GM10248 (cell line): ENCODE measurements around the gene ANTXRL.
"Not testable (repeated sequence)": the region's sequence is repeated elsewhere in the genome, so short reads cannot be mapped to it uniquely, and the experiment has no call there.

Experiments
- CTCF ChIA-PET: fragments of 300-600 bp; sonication (Branson Sonifier 250); formaldehyde crosslinking; extraction: SDS; loops from one replicate; lab custom pipeline; 2021; ENCODE audit warnings: antibody characterized with exemption; lab: Yijun Ruan, JAX
- POLR2A ChIA-PET: fragments of 350-650 bp; sonication (Branson Sonifier 250); formaldehyde crosslinking; extraction: SDS; loops from one replicate; lab custom pipeline; 2020; ENCODE audit warnings: antibody characterized with exemption; lab: Yijun Ruan, JAX
- DNase-seq: peaks from one replicate; pipeline ENCODE4 v3.0.0; 2012; ENCODE audit errors: extremely low spot score
- CTCF ChIP-seq: IDR thresholded peaks from 2 replicates; pipeline ENCODE4 v1.5.1; 2012; ENCODE audit warnings: mild to moderate bottlenecking, low read depth; ENCODE audit errors: extremely low read depth, missing control alignments, control extremely low read depth

The ANTXRL gene

GRCh38 chr10:46314071-46314470 is 27.3 kb downstream of the ANTXRL start:
- POLR2A ChIA-PET = no interaction called here
- DNase-seq = no peak
- CTCF ChIA-PET = no interaction called here
- no peak for TF ChIP-seq CTCF

GRCh38 chr10:46315071-46315860 is 28.5 kb downstream of the ANTXRL start:
- CTCF ChIA-PET, POLR2A ChIA-PET, DNase-seq: not testable (repeated sequence)

- no peak for TF ChIP-seq CTCF
- DNase-seq = no peak
- POLR2A ChIA-PET = no interaction called here
- CTCF ChIA-PET = no interaction called here
Observed at GRCh38 chr10:46317370-46317769, 30.6 kb downstream of the ANTXRL start.

- DNase-seq = no peak
- TF ChIP-seq CTCF = no peak
- POLR2A ChIA-PET = no interaction called here
- CTCF ChIA-PET = no interaction called here
Observed at GRCh38 chr10:46317889-46318288, 31.1 kb downstream of the ANTXRL start.

GRCh38 chr10:46318799-46319198 is 32.0 kb downstream of the ANTXRL start:
- no peak for DNase-seq
- no peak for TF ChIP-seq CTCF
- ChIA-PET CTCF (no interaction called here), POLR2A (no interaction called here)

GRCh38 chr10:46319389-46319788 is 32.6 kb downstream of the ANTXRL start:
- CTCF ChIA-PET = no interaction called here
- POLR2A ChIA-PET = no interaction called here
- no peak for TF ChIP-seq CTCF
- DNase-seq = no peak

- POLR2A ChIA-PET = no interaction called here
- no peak for TF ChIP-seq CTCF
- CTCF ChIA-PET = no interaction called here
- DNase-seq = no peak
Observed at GRCh38 chr10:46321770-46322169, 35.0 kb downstream of the ANTXRL start.
